NT2/D1 (cell line): Measurements from ENCODE around the gene PCDHA10.

Experiments used
- DNase-seq: peaks from one replicate; pipeline ENCODE4 v3.0.0-alpha.2; 2011; ENCODE audit warnings: low read depth, low spot score
- H3K27me3 ChIP-seq: 2 replicates; pipeline ENCODE4 v1.6.0; 2011; ENCODE audit warnings: mild to moderate bottlenecking; ENCODE audit not compliant: insufficient read length, insufficient read depth
- H3K36me3 ChIP-seq: 2 replicates; pipeline ENCODE4 v1.6.1; 2011; ENCODE audit warnings: mild to moderate bottlenecking, low read length, mixed read lengths; ENCODE audit not compliant: insufficient read depth, insufficient read length
- H3K4me1 ChIP-seq: 2 replicates; pipeline ENCODE4 v1.5.1; 2011; ENCODE audit not compliant: insufficient read depth, insufficient read length
- H3K4me3 ChIP-seq: 2 replicates; pipeline ENCODE4 v1.5.1; 2011; ENCODE audit warnings: low read depth; ENCODE audit not compliant: insufficient read length
- H3K9ac ChIP-seq: 2 replicates; pipeline ENCODE4 v1.6.0; 2011; ENCODE audit warnings: low read depth; ENCODE audit not compliant: insufficient read length
- H3K9me3 ChIP-seq: 2 replicates; pipeline ENCODE4 v1.5.1; 2011; ENCODE audit warnings: mild to moderate bottlenecking, low read length; ENCODE audit not compliant: insufficient read depth
- SUZ12 ChIP-seq: IDR thresholded peaks from 2 replicates; pipeline ENCODE4 v1.6.1; 2011; ENCODE audit not compliant: insufficient read length, insufficient read depth; ENCODE audit errors: extremely low read depth
- YY1 ChIP-seq: IDR thresholded peaks from 2 replicates; pipeline ENCODE4 v1.6.1; 2011; ENCODE audit not compliant: insufficient read length, insufficient read depth
- ZNF274 ChIP-seq: IDR thresholded peaks from 2 replicates; pipeline ENCODE4 v1.6.1; 2011; ENCODE audit warnings: mild to moderate bottlenecking, low read depth, low read length

PCDHA10 gene

DNA sequence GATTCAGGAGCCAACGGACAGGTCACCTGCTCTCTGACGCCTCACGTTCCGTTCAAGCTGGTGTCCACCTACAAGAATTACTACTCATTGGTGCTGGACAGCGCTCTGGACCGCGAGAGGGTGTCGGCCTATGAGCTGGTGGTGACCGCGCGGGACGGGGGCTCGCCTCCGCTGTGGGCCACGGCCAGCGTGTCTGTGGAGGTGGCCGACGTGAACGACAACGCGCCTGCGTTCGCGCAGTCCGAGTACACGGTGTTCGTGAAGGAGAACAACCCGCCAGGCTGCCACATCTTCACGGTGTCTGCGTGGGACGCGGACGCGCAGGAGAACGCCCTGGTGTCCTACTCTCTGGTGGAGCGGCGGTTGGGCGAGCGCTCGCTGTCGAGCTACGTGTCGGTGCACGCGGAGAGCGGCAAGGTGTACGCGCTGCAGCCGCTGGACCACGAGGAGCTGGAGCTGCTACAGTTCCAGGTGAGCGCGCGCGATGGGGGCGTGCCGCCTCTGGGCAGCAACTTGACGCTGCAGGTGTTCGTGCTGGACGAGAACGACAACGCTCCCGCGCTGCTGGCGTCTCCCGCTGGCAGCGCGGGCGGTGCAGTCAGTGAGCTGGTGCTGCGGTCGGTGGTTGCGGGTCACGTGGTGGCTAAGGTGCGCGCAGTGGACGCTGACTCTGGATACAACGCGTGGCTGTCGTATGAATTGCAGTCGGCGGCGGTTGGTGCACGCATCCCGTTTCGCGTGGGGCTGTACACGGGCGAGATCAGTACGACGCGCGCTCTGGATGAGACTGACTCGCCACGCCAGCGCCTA lies 1.7 kb downstream of the PCDHA10 start:
- no peaks in the 10 kb centered on the region for H3K27me3 ChIP-seq
- H3K4me3 ChIP-seq: no peak overlapping the region
- H3K4me1 ChIP-seq: no peaks in the 10 kb centered on the region
- no peak overlapping the region for H3K9ac ChIP-seq
- H3K36me3 ChIP-seq: no peaks in the 10 kb centered on the region
- TF ChIP-seq ZNF274: no peak
- TF ChIP-seq YY1: no peak
- TF ChIP-seq SUZ12: no peak
- H3K9me3 ChIP-seq: no peaks in the 10 kb centered on the region; the same call in 1 of the 2 replicates
- DNase-seq: no peak

DNA sequence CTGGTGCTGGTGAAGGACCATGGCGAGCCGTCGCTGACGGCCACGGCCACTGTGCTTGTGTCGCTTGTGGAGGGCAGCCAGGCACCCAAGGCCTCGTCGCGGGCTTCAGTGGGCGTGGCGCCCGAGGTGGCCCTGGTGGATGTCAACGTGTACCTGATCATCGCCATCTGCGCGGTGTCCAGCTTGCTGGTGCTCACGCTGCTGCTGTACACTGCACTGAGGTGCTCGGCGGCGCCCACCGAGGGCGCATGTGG lies 2.2 kb downstream of the PCDHA10 start:
- DNase-seq: no peak
- Histone ChIP-seq H3K4me1 (no peaks in the 10 kb centered on the region), H3K27me3 (no peaks in the 10 kb centered on the region), H3K36me3 (peaks cover 4% of the 10 kb centered on the region), H3K9me3 (no peaks in the 10 kb centered on the region; the same call in 1 of the 2 replicates), H3K9ac (no peak overlapping the region), H3K4me3 (no peak overlapping the region)
- TF ChIP-seq SUZ12 (no peak), ZNF274 (no peak), YY1 (no peak)

DNA sequence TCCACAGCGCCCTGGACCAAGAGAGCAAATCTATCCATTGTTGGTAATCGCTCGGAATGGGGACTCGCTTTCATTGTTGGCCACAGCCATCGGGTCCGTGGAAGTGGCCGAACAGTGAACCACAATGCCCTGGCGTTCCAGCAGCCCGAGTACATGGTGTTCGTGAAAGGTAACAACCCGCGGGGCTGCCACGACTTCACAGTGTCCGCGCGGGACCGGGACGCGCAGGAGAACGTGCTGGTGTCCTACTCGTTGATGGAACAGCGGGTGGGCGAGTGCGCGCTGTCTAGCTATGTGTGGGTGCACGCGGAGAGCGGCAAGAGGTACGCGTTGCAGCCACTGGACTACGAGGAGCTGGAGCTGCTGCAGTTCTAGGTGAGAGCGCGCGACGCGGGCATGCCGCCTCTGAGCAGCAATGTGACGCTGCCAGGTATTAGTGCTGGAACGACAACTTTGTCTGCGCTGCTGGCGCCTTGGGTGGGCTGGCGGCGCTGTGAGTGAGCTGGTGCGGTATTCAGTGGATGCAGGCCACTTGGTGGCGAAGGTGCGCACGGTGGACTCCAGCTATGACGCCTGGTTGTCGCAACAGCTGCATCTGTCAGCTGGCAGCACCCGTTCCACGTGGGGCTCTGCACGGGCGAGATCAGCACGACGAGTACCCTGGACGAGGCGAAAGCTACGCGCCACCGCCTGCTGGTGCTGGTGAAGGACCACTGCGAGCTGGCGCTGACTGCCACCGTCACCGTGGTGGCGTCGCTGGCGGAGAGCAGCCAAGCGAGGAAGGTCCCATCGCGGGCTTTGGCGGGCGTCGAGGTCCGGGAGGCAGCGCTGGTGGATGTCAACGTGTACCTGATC lies 7.0 kb downstream of the PCDHA10 start:
- no peak for DNase-seq
- Histone ChIP-seq H3K4me1 (no peaks in the 10 kb centered on the region), H3K9ac (no peak overlapping the region), H3K36me3 (peaks cover 6% of the 10 kb centered on the region), H3K4me3 (no peak overlapping the region), H3K9me3 (no peaks in the 10 kb centered on the region; the same call in 1 of the 2 replicates), H3K27me3 (no peaks in the 10 kb centered on the region)
- no peak for TF ChIP-seq ZNF274
- TF ChIP-seq YY1: no peak
- no peak for TF ChIP-seq SUZ12

DNA sequence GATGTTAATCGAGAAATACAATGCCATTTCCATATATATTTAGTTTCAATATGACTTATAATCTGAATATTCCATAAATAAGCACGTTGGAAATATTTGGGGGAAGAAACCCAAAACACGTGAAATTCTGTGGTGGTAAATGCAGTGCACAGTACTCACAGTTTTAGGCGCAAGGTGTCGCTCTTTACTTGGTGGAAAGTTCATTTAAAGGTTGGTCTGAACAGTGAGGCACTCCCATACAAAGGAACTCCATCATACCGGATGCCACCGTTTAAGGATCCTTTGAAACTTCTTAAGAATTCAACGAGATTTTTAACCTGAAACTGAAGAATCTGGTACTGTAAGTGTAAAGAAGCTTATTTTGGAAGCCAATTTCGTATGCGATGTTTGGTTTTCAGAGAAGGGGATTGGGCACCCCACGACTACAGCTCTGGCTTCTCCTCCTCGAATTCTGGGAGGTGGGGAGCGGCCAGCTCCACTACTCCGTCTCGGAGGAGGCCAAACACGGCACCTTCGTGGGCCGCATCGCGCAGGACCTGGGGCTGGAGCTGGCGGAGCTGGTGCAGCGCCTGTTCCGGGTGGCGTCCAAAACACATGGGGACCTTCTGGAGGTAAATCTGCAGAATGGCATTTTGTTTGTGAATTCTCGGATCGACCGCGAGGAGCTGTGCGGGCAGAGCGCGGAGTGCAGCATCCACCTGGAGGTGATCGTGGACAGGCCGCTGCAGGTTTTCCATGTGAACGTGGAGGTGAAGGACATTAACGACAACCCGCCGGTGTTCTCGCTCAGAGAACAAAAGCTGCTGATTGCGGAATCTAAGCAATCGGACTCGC lies 13.2 kb downstream of the PCDHA10 start, which contains the start of gene PCDHA11:
PCDHA11 (plus strand) TSS at position 237 of the 834 bp plus-strand sequence; CDS start at position 384, 147 bp downstream.
- Histone ChIP-seq H3K9ac (peak within 1 kb of the TSS; percentile 44), H3K27me3 (no peaks in the 10 kb centered on the region), H3K9me3 (peaks cover 17% of the 10 kb centered on the region; the same call in 1 of the 2 replicates), H3K4me1 (no peaks in the 10 kb centered on the region), H3K36me3 (peaks cover 14% of the 10 kb centered on the region), H3K4me3 (peak within 1 kb of the TSS; percentile 36)
- no peak for DNase-seq
- no peak for TF ChIP-seq ZNF274
- no peak for TF ChIP-seq SUZ12
- TF ChIP-seq YY1: no peak

DNA sequence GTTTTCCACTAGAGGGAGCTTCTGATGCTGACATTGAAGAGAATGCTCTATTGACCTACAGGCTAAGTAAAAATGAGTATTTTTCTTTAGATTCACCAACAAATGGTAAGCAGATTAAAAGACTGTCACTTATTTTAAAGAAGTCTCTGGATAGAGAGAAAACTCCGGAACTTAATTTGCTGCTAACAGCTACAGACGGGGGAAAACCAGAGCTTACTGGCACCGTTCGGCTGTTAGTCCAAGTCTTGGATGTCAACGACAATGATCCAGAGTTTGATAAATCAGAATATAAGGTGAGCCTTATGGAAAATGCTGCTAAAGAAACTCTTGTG lies 13.8 kb downstream of the PCDHA10 start:
- H3K27me3 ChIP-seq: no peaks in the 10 kb centered on the region
- H3K4me1 ChIP-seq: no peaks in the 10 kb centered on the region
- peaks cover 14% of the 10 kb centered on the region for H3K36me3 ChIP-seq
- H3K4me3 ChIP-seq: peak overlapping the region; percentile 36
- no peak for DNase-seq
- H3K9me3 ChIP-seq: peaks cover 17% of the 10 kb centered on the region; the same call in 1 of the 2 replicates
- H3K9ac ChIP-seq: no peak overlapping the region
- TF ChIP-seq ZNF274 (no peak), SUZ12 (no peak), YY1 (no peak)

DNA sequence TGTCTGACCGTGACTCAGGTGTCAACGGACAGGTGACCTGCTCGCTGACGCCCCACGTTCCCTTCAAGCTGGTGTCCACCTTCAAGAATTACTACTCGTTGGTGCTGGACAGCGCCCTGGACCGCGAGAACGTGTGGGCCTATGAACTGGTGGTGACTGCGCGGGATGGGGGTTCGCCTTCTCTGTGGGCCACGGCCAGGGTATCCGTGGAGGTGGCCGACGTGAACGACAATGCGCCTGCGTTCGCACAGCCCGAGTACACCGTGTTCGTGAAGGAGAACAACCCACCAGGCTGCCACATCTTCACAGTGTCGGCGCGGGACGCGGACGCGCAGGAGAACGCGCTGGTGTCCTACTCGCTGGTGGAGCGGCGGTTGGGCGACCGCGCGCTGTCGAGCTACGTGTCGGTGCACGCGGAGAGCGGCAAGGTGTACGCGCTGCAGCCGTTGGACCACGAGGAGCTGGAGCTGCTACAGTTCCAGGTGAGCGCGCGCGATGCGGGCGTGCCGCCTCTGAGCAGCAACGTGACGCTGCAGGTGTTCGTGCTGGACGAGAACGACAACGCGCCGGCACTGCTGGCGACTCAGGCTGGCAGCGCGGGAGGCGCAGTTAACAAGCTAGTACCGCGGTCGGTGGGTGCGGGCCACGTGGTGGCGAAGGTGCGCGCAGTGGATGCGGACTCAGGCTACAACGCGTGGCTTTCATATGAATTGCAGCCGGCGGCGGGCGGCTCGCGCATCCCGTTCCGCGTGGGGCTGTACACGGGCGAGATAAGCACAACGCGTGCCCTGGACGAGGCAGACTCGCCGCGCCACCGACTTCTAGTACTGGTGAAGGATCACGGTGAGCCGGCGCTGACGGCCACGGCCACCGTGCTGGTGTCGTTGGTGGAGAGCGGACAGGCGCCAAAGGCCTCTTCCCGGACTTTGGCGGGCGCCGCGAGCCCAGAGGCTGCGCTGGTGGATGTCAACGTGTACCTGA lies 14.8 kb downstream of the PCDHA10 start:
- Histone ChIP-seq H3K36me3 (peaks cover 14% of the 10 kb centered on the region), H3K27me3 (no peaks in the 10 kb centered on the region), H3K9ac (no peak overlapping the region), H3K4me3 (no peak overlapping the region), H3K9me3 (peaks cover 17% of the 10 kb centered on the region; the same call in 1 of the 2 replicates), H3K4me1 (no peaks in the 10 kb centered on the region)
- TF ChIP-seq ZNF274 (no peak), YY1 (no peak), SUZ12 (no peak)
- DNase-seq: no peak
